Uterus (tissue), 2 donors: Measurements from ENCODE around the gene INPP5A.

Experiments
- CTCF ChIP-seq, 4 experiments: fragments of 200-600 bp in 2 of 4; fragments of 450-650 bp in 2 of 4; sonication (generic) in 2 of 4; IDR thresholded peaks; one replicate each; pipeline ENCODE4 v1.5.1; 2016 to 2019; ENCODE audit warnings: antibody characterized with exemption in 4 of 4, mild to moderate bottlenecking in 2 of 4, moderate library complexity in 1 of 4
- POLR2A ChIP-seq, 2 donors: fragments of 450-650 bp; IDR thresholded peaks; one replicate each; pipeline ENCODE4 v1.6.1; 2016; ENCODE audit warnings: antibody characterized with exemption in 2 of 2, mild to moderate bottlenecking in 1 of 2, moderate library complexity in 1 of 2

GRCh38 chr10:132712291-132712690 lies 174.7 kb downstream of the INPP5A start:
- no peak for TF ChIP-seq CTCF (IDR thresholded peaks at IDR 0.05)
- TF ChIP-seq POLR2A (IDR thresholded peaks at IDR 0.05): no peak
